IMR-90 (cell line): ENCODE results near the gene NR2F2. TPM values are rescaled to one million over a fixed set of nuclear protein-coding genes. Genes with fewer than 3 reads are reported as not detected.

Source experiments
- ATAC-seq: fragments of 200-7000 bp; cut with Tn5 transposase; 2 replicates; pipeline ENCODE4 v1.9.1; 2020; ENCODE audit warnings: low read depth, mild to moderate bottlenecking, moderate library complexity
- BruUV-seq: library from RNA; stranded (reverse); fragments of 400-500 nt; replicated peaks from 2 replicates; lab custom pipeline; 2021; lab: Mats Ljungman, UMichigan
- CTCF ChIA-PET: fragments of 300-600 bp; formaldehyde crosslinking; extraction: SDS; loops from one replicate; lab custom pipeline; 2021; ENCODE audit warnings: antibody characterized with exemption; lab: Yijun Ruan, JAX
- POLR2A ChIA-PET: fragments of 300-600 bp; sonication (Branson Sonifier 250); formaldehyde crosslinking; loops from one replicate; lab custom pipeline; 2022; ENCODE audit warnings: antibody characterized with exemption; ENCODE audit not compliant: unreplicated experiment; lab: Charles Lee
- DNase-seq: peaks from one replicate; pipeline ENCODE4 v3.0.0; 2013
- H2AFZ ChIP-seq: replicated peaks from 2 replicates; pipeline ENCODE3; 2013; ENCODE audit warnings: low read length, mild to moderate bottlenecking; ENCODE audit not compliant: poor library complexity
- H2AK5ac ChIP-seq: 2 replicates; pipeline ENCODE4 v1.6.1; 2013; ENCODE audit warnings: low read depth, low read length, inconsistent platforms
- H2AK9ac ChIP-seq: replicated peaks from 2 replicates; pipeline ENCODE3; 2013; ENCODE audit warnings: mild to moderate bottlenecking, low read depth, low read length, moderate library complexity; ENCODE audit not compliant: poor library complexity
- H2BK120ac ChIP-seq: 2 replicates; pipeline ENCODE4 v1.6.1; 2013; ENCODE audit warnings: low read depth, low read length, inconsistent platforms
- H2BK15ac ChIP-seq: 3 replicates; pipeline ENCODE4 v1.6.1; 2013; ENCODE audit warnings: low read depth, low read length, inconsistent platforms
- H2BK20ac ChIP-seq: 2 replicates; pipeline ENCODE4 v1.6.1; 2013; ENCODE audit warnings: low read depth, mild to moderate bottlenecking, inconsistent platforms, low read length, moderate library complexity
- H2BK5ac ChIP-seq: 2 replicates; pipeline ENCODE4 v1.6.1; 2013; ENCODE audit warnings: mild to moderate bottlenecking, low read depth, low read length, inconsistent platforms; ENCODE audit not compliant: poor library complexity, severe bottlenecking
- H3K14ac ChIP-seq: replicated peaks from 2 replicates; pipeline ENCODE4 v1.6.1; 2013; ENCODE audit warnings: low read depth, low read length, inconsistent platforms
- H3K18ac ChIP-seq: 2 replicates; pipeline ENCODE4 v1.6.1; 2013; ENCODE audit warnings: low read depth, low read length, control low read depth
- H3K23ac ChIP-seq: 2 replicates; pipeline ENCODE4 v1.6.1; 2013; ENCODE audit warnings: low read depth, low read length, inconsistent platforms
- H3K27ac ChIP-seq: 2 replicates; pipeline ENCODE4 v1.5.1; 2013; ENCODE audit warnings: mild to moderate bottlenecking, control low read depth, low read length; ENCODE audit not compliant: insufficient read depth
- H3K27me3 ChIP-seq: 2 replicates; pipeline ENCODE4 v1.6.1; 2013; ENCODE audit warnings: low read length; ENCODE audit not compliant: control insufficient read depth, insufficient read depth
- H3K36me3 ChIP-seq: 2 replicates; pipeline ENCODE4 v1.6.1; 2013; ENCODE audit warnings: low read length, mixed read lengths; ENCODE audit not compliant: control insufficient read depth, insufficient read depth
- H3K4ac ChIP-seq: 2 replicates; pipeline ENCODE4 v1.6.1; 2013; ENCODE audit warnings: low read depth, low read length, inconsistent platforms
- H3K4me1 ChIP-seq: 2 replicates; pipeline ENCODE4 v1.6.1; 2013; ENCODE audit warnings: low read length, mixed read lengths; ENCODE audit not compliant: control insufficient read depth, insufficient read depth
- H3K4me2 ChIP-seq: 2 replicates; pipeline ENCODE4 v1.6.1; 2013; ENCODE audit warnings: low read depth, mild to moderate bottlenecking, control low read depth, low read length, moderate library complexity
- H3K4me3 ChIP-seq: 2 replicates; pipeline ENCODE4 v1.5.1; 2013; ENCODE audit warnings: low read depth, mild to moderate bottlenecking, control low read depth, low read length, moderate library complexity; ENCODE audit not compliant: insufficient read depth
- H3K56ac ChIP-seq: 2 replicates; pipeline ENCODE4 v1.6.1; 2013; ENCODE audit warnings: low read length, inconsistent platforms; ENCODE audit not compliant: insufficient read depth; ENCODE audit errors: extremely low read depth
- H3K79me1 ChIP-seq, 2 experiments: 2 replicates each; pipeline ENCODE4 v1.6.1; 2013; ENCODE audit warnings: low read length in 2 of 2, inconsistent platforms in 1 of 2, low read depth in 1 of 2
- H3K9ac ChIP-seq: 2 replicates; pipeline ENCODE4 v1.6.1; 2013; ENCODE audit warnings: low read depth, low read length, control low read depth
- H3K9me1 ChIP-seq: 2 replicates; pipeline ENCODE4 v1.6.1; 2013; ENCODE audit warnings: low read length, inconsistent platforms; ENCODE audit not compliant: insufficient read depth
- H3K9me3 ChIP-seq: 2 replicates; pipeline ENCODE4 v1.6.1; 2013; ENCODE audit warnings: low read length; ENCODE audit not compliant: control insufficient read depth, insufficient read depth
- H4K20me1 ChIP-seq: 2 replicates; pipeline ENCODE4 v1.6.1; 2013; ENCODE audit warnings: low read length, inconsistent platforms; ENCODE audit not compliant: insufficient read depth
- H4K5ac ChIP-seq: 2 replicates; pipeline ENCODE4 v1.6.1; 2013; ENCODE audit warnings: mild to moderate bottlenecking, low read depth, low read length, control low read depth
- H4K8ac ChIP-seq, 2 experiments: 2 replicates each; pipeline ENCODE4 v1.6.1; 2013; ENCODE audit warnings: low read depth in 2 of 2, low read length in 2 of 2, control low read depth in 1 of 2, inconsistent platforms in 1 of 2
- H4K91ac ChIP-seq: 2 replicates; pipeline ENCODE4 v1.6.1; 2013; ENCODE audit warnings: low read depth, low read length, inconsistent platforms; ENCODE audit not compliant: insufficient read depth
- BHLHE40 ChIP-seq: fragments of 150-350 bp; IDR thresholded peaks from 2 replicates; pipeline ENCODE4 v1.6.1; 2016; ENCODE audit warnings: mild to moderate bottlenecking, low read depth, low read length
- CEBPB ChIP-seq: IDR thresholded peaks from 2 replicates; pipeline ENCODE4 v1.6.1; 2012; ENCODE audit warnings: low read depth, low read length, improper control_type of control experiment
- CHD1 ChIP-seq: IDR thresholded peaks from 2 replicates; pipeline ENCODE4 v1.6.1; 2012; ENCODE audit warnings: low read depth, low read length, improper control_type of control experiment
- FOS ChIP-seq: fragments of 150-350 bp; IDR thresholded peaks from 2 replicates; pipeline ENCODE4 v1.6.1; 2016; ENCODE audit warnings: low read depth, low read length
- MAFK ChIP-seq: IDR thresholded peaks from 2 replicates; pipeline ENCODE4 v1.6.1; 2012; ENCODE audit warnings: low read depth, low read length, improper control_type of control experiment
- MAZ ChIP-seq: IDR thresholded peaks from 2 replicates; pipeline ENCODE4 v1.6.1; 2012; ENCODE audit warnings: low read depth, mild to moderate bottlenecking, low read length, improper control_type of control experiment, moderate library complexity, borderline replicate concordance
- MXI1 ChIP-seq: IDR thresholded peaks from 2 replicates; pipeline ENCODE4 v1.6.1; 2012; ENCODE audit warnings: low read depth, mild to moderate bottlenecking, low read length, moderate library complexity, borderline replicate concordance
- NFE2L2 ChIP-seq: fragments of 150-350 bp; IDR thresholded peaks from 2 replicates; pipeline ENCODE4 v1.6.1; 2016; ENCODE audit warnings: low read depth, mild to moderate bottlenecking, low read length
- POLR2A ChIP-seq: IDR thresholded peaks from 2 replicates; pipeline ENCODE4 v1.6.1; 2012; ENCODE audit warnings: mild to moderate bottlenecking, low read depth, low read length
- RAD21 ChIP-seq: IDR thresholded peaks from 2 replicates; pipeline ENCODE4 v1.6.1; 2012; ENCODE audit warnings: low read length, improper control_type of control experiment
- RCOR1 ChIP-seq: IDR thresholded peaks from 2 replicates; pipeline ENCODE4 v1.6.1; 2012; ENCODE audit warnings: mild to moderate bottlenecking, low read length, improper control_type of control experiment; ENCODE audit not compliant: insufficient replicate concordance
- RFX5 ChIP-seq: IDR thresholded peaks from 2 replicates; pipeline ENCODE4 v1.8.0; 2012; ENCODE audit warnings: low read depth, mild to moderate bottlenecking, low read length, moderate library complexity
- SMC3 ChIP-seq: fragments of 150-350 bp; IDR thresholded peaks from 2 replicates; pipeline ENCODE4 v1.6.1; 2016; ENCODE audit warnings: low read depth, mild to moderate bottlenecking, antibody characterized with exemption, low read length, moderate library complexity
- WGBS, 2 experiments: methylation state at CpG; one replicate each; pipeline versions ENCODE4 v1.1.5 to v1.1.7; 2013; ENCODE audit warnings: missing lambda C conversion rate in 2 of 2; ENCODE audit not compliant: insufficient read length in 1 of 2; ENCODE audit errors: extremely low coverage in 2 of 2; 5-methylcytosine and 5-hydroxymethylcytosine counted together
- dilution Hi-C: fragments of 300-500 bp; cut with HindIII; formaldehyde crosslinking; loops from one replicate; pipeline ENCODE4 v1.14.3; 2018; ENCODE audit warnings: low sequenced_read_pairs; ENCODE audit not compliant: unreplicated experiment
- in situ Hi-C: fragments of 300-500 bp; cut with MboI; formaldehyde crosslinking; loops from 3 replicates; pipeline ENCODE4 v1.14.3; 2019; ENCODE audit warnings: low sequenced_read_pairs, inconsistent platforms, mixed read lengths
- intact Hi-C: fragments of 100-400 bp; cut with micrococcal nuclease; formaldehyde crosslinking; loops from 2 replicates; pipeline ENCODE4 v1.10.0; 2022
- polyA plus RNA-seq, 3 experiments: library from polyadenylated mRNA; depleted of rRNA; stranded (reverse); fragments of >200 nt; gene quantifications; 2 replicates each; pipeline ENCODE4 v1.2.3, GENCODE V29; 2012; ENCODE audit warnings: low replicate concordance in 1 of 3
- total RNA-seq: library from RNA; depleted of rRNA; stranded (reverse); fragments of >200 nt; gene quantifications from 2 replicates; pipeline ENCODE4 v1.2.3, GENCODE V29; 2012
- TF ChIP-seq, protein P1 (sequence below): fragments of 150-350 bp; IDR thresholded peaks from 2 replicates; pipeline ENCODE4 v1.6.1; 2017; ENCODE audit warnings: mild to moderate bottlenecking, antibody characterized with exemption, low read length, low read depth
- TF ChIP-seq, protein P2 (sequence below): conservative IDR thresholded peaks from 2 replicates; pipeline ENCODE4 v1.5.1; 2012; ENCODE audit warnings: mild to moderate bottlenecking, low read depth, low read length, improper control_type of control experiment
- TF ChIP-seq, protein P3 (sequence below): fragments of 150-350 bp; IDR thresholded peaks from 2 replicates; pipeline ENCODE4 v1.6.1; 2016; ENCODE audit warnings: low read depth, mild to moderate bottlenecking, low read length, moderate library complexity, borderline replicate concordance

Gene NR2F2
- total and polyA plus RNA-seq, 2 of the 4 experiments (the other 2 are of a cell fraction): 20.3 to 161 TPM

GRCh38 chr15:96290679-96291078 is 39.8 kb upstream of the NR2F2 start:
- no TSS peak for BruUV-seq

More at GRCh38 chr15:96290679-96291078, 39.8 kb upstream of the NR2F2 start:
- Histone ChIP-seq H4K20me1 (no peaks in the 10 kb centered on the region), H4K8ac (no peak overlapping the region), H2AFZ (no peak overlapping the region), H3K9me3 (no peaks in the 10 kb centered on the region), H3K4me3 (no peak overlapping the region), H3K9me1 (peaks cover 5% of the 10 kb centered on the region; the same call in 1 of the 2 replicates), H2BK5ac (no peak overlapping the region), H3K4me1 (peaks cover 3% of the 10 kb centered on the region; the same call in 1 of the 2 replicates), H3K4ac (0 out of 2 replicates have a peak overlapping the region, but pooled peaks have one; percentile 2), H3K27me3 (no peaks in the 10 kb centered on the region), H3K23ac (no peak overlapping the region), H3K36me3 (peaks cover 3% of the 10 kb centered on the region; the same call in 1 of the 2 replicates), H2BK20ac (no peak overlapping the region), H2AK5ac (peak overlapping the region; percentile 36; the same call in 1 of the 2 replicates), H3K27ac (no peak overlapping the region), H2AK9ac (no peak overlapping the region), H3K9ac (no peak overlapping the region), H4K91ac (no peak overlapping the region), H3K56ac (no peak overlapping the region), H2BK15ac (no peak overlapping the region), H3K79me1 (peaks cover 0 to 9% of the 10 kb centered on the region in 2 experiments; a peak in 1 of 4 replicates), H3K18ac (no peak overlapping the region), H4K5ac (no peak overlapping the region), H3K14ac (no peak overlapping the region), H2BK120ac (peak overlapping the region; percentile 26; the same call in 1 of the 2 replicates), H3K4me2 (no peak overlapping the region)
- ChIA-PET CTCF (no interaction called here), POLR2A (no interaction called here)
- in situ Hi-C loops (no loop called here), intact Hi-C loops (no loop called here), dilution Hi-C loops (no loop called here)
- no CpG with 5 or more reads among the region's 5 CpGs for WGBS, 2 experiments
- no peak for TF ChIP-seq MAFK
- TF ChIP-seq SMC3: no peak
- TF ChIP-seq CEBPB: no peak
- TF ChIP-seq, protein P1, sequence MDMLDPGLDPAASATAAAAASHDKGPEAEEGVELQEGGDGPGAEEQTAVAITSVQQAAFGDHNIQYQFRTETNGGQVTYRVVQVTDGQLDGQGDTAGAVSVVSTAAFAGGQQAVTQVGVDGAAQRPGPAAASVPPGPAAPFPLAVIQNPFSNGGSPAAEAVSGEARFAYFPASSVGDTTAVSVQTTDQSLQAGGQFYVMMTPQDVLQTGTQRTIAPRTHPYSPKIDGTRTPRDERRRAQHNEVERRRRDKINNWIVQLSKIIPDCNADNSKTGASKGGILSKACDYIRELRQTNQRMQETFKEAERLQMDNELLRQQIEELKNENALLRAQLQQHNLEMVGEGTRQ: no peak
- TF ChIP-seq RFX5: no peak
- no peak for TF ChIP-seq POLR2A
- TF ChIP-seq BHLHE40: no peak
- no peak for TF ChIP-seq RCOR1
- no peak for TF ChIP-seq FOS
- no peak for TF ChIP-seq NFE2L2
- TF ChIP-seq, protein P2, sequence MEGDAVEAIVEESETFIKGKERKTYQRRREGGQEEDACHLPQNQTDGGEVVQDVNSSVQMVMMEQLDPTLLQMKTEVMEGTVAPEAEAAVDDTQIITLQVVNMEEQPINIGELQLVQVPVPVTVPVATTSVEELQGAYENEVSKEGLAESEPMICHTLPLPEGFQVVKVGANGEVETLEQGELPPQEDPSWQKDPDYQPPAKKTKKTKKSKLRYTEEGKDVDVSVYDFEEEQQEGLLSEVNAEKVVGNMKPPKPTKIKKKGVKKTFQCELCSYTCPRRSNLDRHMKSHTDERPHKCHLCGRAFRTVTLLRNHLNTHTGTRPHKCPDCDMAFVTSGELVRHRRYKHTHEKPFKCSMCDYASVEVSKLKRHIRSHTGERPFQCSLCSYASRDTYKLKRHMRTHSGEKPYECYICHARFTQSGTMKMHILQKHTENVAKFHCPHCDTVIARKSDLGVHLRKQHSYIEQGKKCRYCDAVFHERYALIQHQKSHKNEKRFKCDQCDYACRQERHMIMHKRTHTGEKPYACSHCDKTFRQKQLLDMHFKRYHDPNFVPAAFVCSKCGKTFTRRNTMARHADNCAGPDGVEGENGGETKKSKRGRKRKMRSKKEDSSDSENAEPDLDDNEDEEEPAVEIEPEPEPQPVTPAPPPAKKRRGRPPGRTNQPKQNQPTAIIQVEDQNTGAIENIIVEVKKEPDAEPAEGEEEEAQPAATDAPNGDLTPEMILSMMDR: no peak
- no peak for TF ChIP-seq CHD1
- TF ChIP-seq MXI1: no peak
- TF ChIP-seq, protein P3, sequence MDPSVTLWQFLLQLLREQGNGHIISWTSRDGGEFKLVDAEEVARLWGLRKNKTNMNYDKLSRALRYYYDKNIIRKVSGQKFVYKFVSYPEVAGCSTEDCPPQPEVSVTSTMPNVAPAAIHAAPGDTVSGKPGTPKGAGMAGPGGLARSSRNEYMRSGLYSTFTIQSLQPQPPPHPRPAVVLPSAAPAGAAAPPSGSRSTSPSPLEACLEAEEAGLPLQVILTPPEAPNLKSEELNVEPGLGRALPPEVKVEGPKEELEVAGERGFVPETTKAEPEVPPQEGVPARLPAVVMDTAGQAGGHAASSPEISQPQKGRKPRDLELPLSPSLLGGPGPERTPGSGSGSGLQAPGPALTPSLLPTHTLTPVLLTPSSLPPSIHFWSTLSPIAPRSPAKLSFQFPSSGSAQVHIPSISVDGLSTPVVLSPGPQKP: no peak
- no peak for TF ChIP-seq RAD21
- no peak for TF ChIP-seq MAZ
- ATAC-seq (no peak), DNase-seq (no peak)
